Lung (tissue), 12 donors: ENCODE data around the gene TP73. TPM values are rescaled to one million over a fixed set of nuclear protein-coding genes. Genes with fewer than 3 reads are reported as not detected.

Experiments used
- ATAC-seq: fragments of 200-7000 bp; cut with Tn5 transposase; one replicate; pipeline ENCODE4 v1.9.1; 2020; ENCODE audit warnings: moderate number of reproducible peaks; ENCODE audit not compliant: insufficient read depth, low FRiP score
- DNase-seq, 3 donors: peaks; one replicate each; pipeline ENCODE4 v3.0.0-alpha.2; 2013 to 2017
- H3K27ac ChIP-seq, 2 donors: one replicate each; pipeline ENCODE4 v1.5.1; 2013; ENCODE audit warnings: mild to moderate bottlenecking in 2 of 2, moderate library complexity in 2 of 2, control low read depth in 1 of 2, inconsistent platforms in 1 of 2, low read depth in 1 of 2, low read length in 1 of 2
- H3K27me3 ChIP-seq, 3 donors: one replicate each; pipeline ENCODE4 v1.5.1; 2013; ENCODE audit warnings: low read length in 2 of 3; ENCODE audit not compliant: control insufficient read depth in 3 of 3, insufficient read depth in 3 of 3
- H3K36me3 ChIP-seq, 4 donors: one replicate each; pipeline ENCODE4 v1.5.1; 2013; ENCODE audit warnings: low read length in 4 of 4, mild to moderate bottlenecking in 1 of 4, moderate library complexity in 1 of 4; ENCODE audit not compliant: control insufficient read depth in 4 of 4, insufficient read depth in 4 of 4
- H3K4me1 ChIP-seq, 5 donors: one replicate each; pipeline ENCODE4 v1.5.1; 2013; ENCODE audit warnings: low read length in 5 of 5, mild to moderate bottlenecking in 2 of 5, moderate library complexity in 1 of 5; ENCODE audit not compliant: control insufficient read depth in 5 of 5, insufficient read depth in 5 of 5
- H3K4me3 ChIP-seq: one replicate; pipeline ENCODE4 v1.5.1; 2013; ENCODE audit warnings: mild to moderate bottlenecking, control low read depth, moderate library complexity
- H3K9ac ChIP-seq, 2 donors: one replicate each; pipeline ENCODE4 v1.5.1; 2013; ENCODE audit warnings: low read length in 2 of 2, control low read depth in 1 of 2; ENCODE audit not compliant: insufficient read depth in 1 of 2
- H3K9me3 ChIP-seq, 4 donors: one replicate each; pipeline ENCODE4 v1.5.1; 2013; ENCODE audit warnings: low read length in 3 of 4, mild to moderate bottlenecking in 1 of 4, moderate library complexity in 1 of 4; ENCODE audit not compliant: control insufficient read depth in 4 of 4, insufficient read depth in 3 of 4
- CTCF ChIP-seq: IDR thresholded peaks from 2 replicates; pipeline ENCODE4 v1.5.1; 2012; ENCODE audit warnings: mild to moderate bottlenecking; ENCODE audit errors: control extremely low read depth, extremely low read depth
- WGBS, 2 donors: extraction: QIAGEN DNeasy Blood & Tissue Kit; methylation state at CpG; one replicate each; pipeline ENCODE4 v1.1.7; 2013; 5-methylcytosine and 5-hydroxymethylcytosine counted together
- polyA plus RNA-seq, 2 donors: library from polyadenylated mRNA; stranded (reverse); fragments of 200-250 nt; gene quantifications; one replicate each; pipeline ENCODE4 v1.2.1, GENCODE V29; 2013
- total RNA-seq, 2 donors: library from RNA; depleted of rRNA in 1 of 2; stranded (reverse); fragments of >200 nt in 1 of 2; gene quantifications; one replicate each; pipeline ENCODE4 v1.2.1, GENCODE V29; 2014 to 2021
- donor health status: control.
- donor health status: control.
- donor health status: Bipolar disorder and iron deficiency.
- donor health status: healthy.
- donor health status: DM: yes; HTN: yes; CAD: no.

TP73 gene
- total and polyA plus RNA-seq, 4 donors = 1.7 to 12.3 (median 2.2) TPM

- 88 to 90% methylated on average over 14 of the region's 14 CpGs for WGBS, 2 donors
- peaks cover 4 to 37% (median 16%) of the 10 kb centered on the region in 4 donors for H3K36me3 ChIP-seq
- H3K4me3 ChIP-seq = no peak overlapping the region
- no peak overlapping the region for H3K27ac ChIP-seq
- DNase-seq = no peak
- TF ChIP-seq CTCF = no peak
- ATAC-seq = no peak
- H3K9ac ChIP-seq = no peak overlapping the region
- H3K27me3 ChIP-seq = no peaks in the 10 kb centered on the region
- peaks cover 0 to 6% (median 0%) of the 10 kb centered on the region in 5 donors for H3K4me1 ChIP-seq
- H3K9me3 ChIP-seq = no peaks in the 10 kb centered on the region
Observed at GRCh38 chr1:3736708-3737107, 84.4 kb downstream of the TP73 start.

GRCh38 chr1:3738943-3739342 lies 86.6 kb downstream of the TP73 start:
- H3K4me1 ChIP-seq = peaks cover 0 to 4% (median 0%) of the 10 kb centered on the region in 5 donors
- no peaks in the 10 kb centered on the region for H3K9me3 ChIP-seq
- no peak overlapping the region for H3K9ac ChIP-seq
- H3K27ac ChIP-seq = no peak overlapping the region
- WGBS, 2 donors = 94 to 96% methylated on average over 12 of the region's 12 CpGs
- no peaks in the 10 kb centered on the region for H3K27me3 ChIP-seq
- ATAC-seq = no peak
- no peak for DNase-seq
- TF ChIP-seq CTCF = no peak
- no peak overlapping the region for H3K4me3 ChIP-seq
- peaks cover 4 to 49% (median 20%) of the 10 kb centered on the region in 4 donors for H3K36me3 ChIP-seq

GRCh38 chr1:3740042-3740441 lies 87.7 kb downstream of the TP73 start:
- Histone ChIP-seq H3K27ac (no peak overlapping the region), H3K36me3 (peaks cover 4 to 46% (median 20%) of the 10 kb centered on the region in 4 donors), H3K9ac (no peak overlapping the region), H3K27me3 (no peaks in the 10 kb centered on the region), H3K9me3 (no peaks in the 10 kb centered on the region), H3K4me3 (no peak overlapping the region), H3K4me1 (peaks cover 0 to 6% (median 0%) of the 10 kb centered on the region in 5 donors)
- WGBS, 2 donors = 85 to 88% methylated on average over 9 of the region's 9 CpGs
- DNase-seq (peak in 1 of 3 donors; percentile 36), ATAC-seq (no peak)
- TF ChIP-seq CTCF = no peak

GRCh38 chr1:3740752-3741151 lies 88.4 kb downstream of the TP73 start:
- Histone ChIP-seq H3K27ac (no peak overlapping the region), H3K4me1 (peaks cover 0 to 13% (median 4%) of the 10 kb centered on the region in 5 donors), H3K9ac (no peak overlapping the region), H3K4me3 (no peak overlapping the region), H3K27me3 (no peaks in the 10 kb centered on the region), H3K36me3 (peaks cover 4 to 42% (median 20%) of the 10 kb centered on the region in 4 donors), H3K9me3 (no peaks in the 10 kb centered on the region)
- no peak for ATAC-seq
- TF ChIP-seq CTCF = no peak
- no peak for DNase-seq
- WGBS, 2 donors = 94 to 96% methylated on average over 13 of the region's 13 CpGs
